Measurements from ENCODE around the gene GNAS-AS1. TPM values are rescaled to one million over a fixed set of nuclear protein-coding genes. Genes with fewer than 3 reads are reported as not detected.

GNAS-AS1 gene
- total RNA-seq, 1 experiment from 2014 or later = 0.11 TPM

DNA sequence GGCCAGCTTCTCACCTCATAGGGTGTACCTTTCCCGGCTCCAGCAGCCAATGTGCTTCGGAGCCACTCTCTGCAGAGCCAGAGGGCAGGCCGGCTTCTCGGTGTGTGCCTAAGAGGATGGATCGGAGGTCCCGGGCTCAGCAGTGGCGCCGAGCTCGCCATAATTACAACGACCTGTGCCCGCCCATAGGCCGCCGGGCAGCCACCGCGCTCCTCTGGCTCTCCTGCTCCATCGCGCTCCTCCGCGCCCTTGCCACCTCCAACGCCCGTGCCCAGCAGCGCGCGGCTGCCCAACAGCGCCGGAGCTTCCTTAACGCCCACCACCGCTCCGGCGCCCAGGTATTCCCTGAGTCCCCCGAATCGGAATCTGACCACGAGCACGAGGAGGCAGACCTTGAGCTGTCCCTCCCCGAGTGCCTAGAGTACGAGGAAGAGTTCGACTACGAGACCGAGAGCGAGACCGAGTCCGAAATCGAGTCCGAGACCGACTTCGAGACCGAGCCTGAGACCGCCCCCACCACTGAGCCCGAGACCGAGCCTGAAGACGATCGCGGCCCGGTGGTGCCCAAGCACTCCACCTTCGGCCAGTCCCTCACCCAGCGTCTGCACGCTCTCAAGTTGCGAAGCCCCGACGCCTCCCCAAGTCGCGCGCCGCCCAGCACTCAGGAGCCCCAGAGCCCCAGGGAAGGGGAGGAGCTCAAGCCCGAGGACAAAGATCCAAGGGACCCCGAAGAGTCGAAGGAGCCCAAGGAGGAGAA is 10.5 kb downstream of the GNAS-AS1 start:
- Histone ChIP-seq H3K4me1 (ENCODE audit: insufficient read depth, low read length) (no peaks in the 10 kb centered on the region), H4K20me1 (ENCODE audit: low read length) (no peaks in the 10 kb centered on the region), H3F3A (ENCODE audit: low read length, unreplicated experiment) (no peaks in the 10 kb centered on the region), H2AFZ (ENCODE audit: low read length) (peak overlapping the region; percentile 78), H3K79me2 (ENCODE audit: low read length) (no peaks in the 10 kb centered on the region), H3K4me2 (ENCODE audit: low read length) (peak overlapping the region; percentile 82), H3K4me3 (ENCODE audit: low read length) (peak overlapping the region; percentile 61), H3K27me3 (ENCODE audit: low read length) (peaks cover 36% of the 10 kb centered on the region), H3K27ac (ENCODE audit: low read length) (no peak overlapping the region), H3K9me2 (replicated peaks; ENCODE audit: low read length) (no peaks in the 10 kb centered on the region), H3K9me3 (ENCODE audit: low read length) (no peaks in the 10 kb centered on the region), H3K9ac (ENCODE audit: low read length) (peak overlapping the region; percentile 9; the same call in 1 of the 2 replicates), H3K36me3 (ENCODE audit: low read depth, low read length) (no peaks in the 10 kb centered on the region)
- ChIA-PET POLR2A (ENCODE audit: unreplicated experiment) (no interaction called here), CTCF (interaction anchor here (0.6 to 1.1 kb wide), 2 partner anchors 359 to 491 kb away, joined by 3 to 5 read pairs; no protein-coding TSS in a partner anchor)
- DNase-seq = no peak
- TF ChIP-seq EZH2phosphoT487 (IDR thresholded peaks at IDR 0.05; ENCODE audit: borderline replicate concordance, low read length) = no peak
- no peak for TF ChIP-seq EZH2 (IDR thresholded peaks at IDR 0.05; ENCODE audit: low read length, unreplicated experiment)
- TF ChIP-seq, protein P1, sequence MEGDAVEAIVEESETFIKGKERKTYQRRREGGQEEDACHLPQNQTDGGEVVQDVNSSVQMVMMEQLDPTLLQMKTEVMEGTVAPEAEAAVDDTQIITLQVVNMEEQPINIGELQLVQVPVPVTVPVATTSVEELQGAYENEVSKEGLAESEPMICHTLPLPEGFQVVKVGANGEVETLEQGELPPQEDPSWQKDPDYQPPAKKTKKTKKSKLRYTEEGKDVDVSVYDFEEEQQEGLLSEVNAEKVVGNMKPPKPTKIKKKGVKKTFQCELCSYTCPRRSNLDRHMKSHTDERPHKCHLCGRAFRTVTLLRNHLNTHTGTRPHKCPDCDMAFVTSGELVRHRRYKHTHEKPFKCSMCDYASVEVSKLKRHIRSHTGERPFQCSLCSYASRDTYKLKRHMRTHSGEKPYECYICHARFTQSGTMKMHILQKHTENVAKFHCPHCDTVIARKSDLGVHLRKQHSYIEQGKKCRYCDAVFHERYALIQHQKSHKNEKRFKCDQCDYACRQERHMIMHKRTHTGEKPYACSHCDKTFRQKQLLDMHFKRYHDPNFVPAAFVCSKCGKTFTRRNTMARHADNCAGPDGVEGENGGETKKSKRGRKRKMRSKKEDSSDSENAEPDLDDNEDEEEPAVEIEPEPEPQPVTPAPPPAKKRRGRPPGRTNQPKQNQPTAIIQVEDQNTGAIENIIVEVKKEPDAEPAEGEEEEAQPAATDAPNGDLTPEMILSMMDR (conservative IDR thresholded peaks at IDR 0.05; ENCODE audit: low read depth, low read length) = no peak
- BruUV-seq (replicated peaks) = no TSS peak
- peak; percentile 57 for ATAC-seq
- intact Hi-C loops (cut with micrococcal nuclease) = loop anchor here (1.0 to 10.0 kb wide), 2 partner anchors 359 to 605 kb away; no protein-coding TSS in a partner anchor

GRCh38 chr20:58839474-58839874 is 11.2 kb downstream of the GNAS-AS1 start:
- H3K27me3 ChIP-seq (ENCODE audit: low read length) = peaks cover 38% of the 10 kb centered on the region
- H3K4me1 ChIP-seq (ENCODE audit: insufficient read depth, low read length) = no peaks in the 10 kb centered on the region
- H4K20me1 ChIP-seq (ENCODE audit: low read length) = no peaks in the 10 kb centered on the region
- no peaks in the 10 kb centered on the region for H3K36me3 ChIP-seq (ENCODE audit: low read depth, low read length)
- intact Hi-C loops (cut with micrococcal nuclease) = loop anchor here (1.0 to 10.0 kb wide), 2 partner anchors 358 to 605 kb away; no protein-coding TSS in a partner anchor
- ChIA-PET POLR2A (ENCODE audit: unreplicated experiment) (no interaction called here), CTCF (interaction anchor here (0.6 to 1.4 kb wide), 5 partner anchors 188 to 619 kb away, joined by 3 to 7 read pairs (median 5); no protein-coding TSS in a partner anchor)
- ATAC-seq (peak; percentile 87), DNase-seq (peak; percentile 71)
- BruUV-seq (replicated peaks) = no TSS peak
- no peak for TF ChIP-seq EZH2 (IDR thresholded peaks at IDR 0.05; ENCODE audit: low read length, unreplicated experiment)
- TF ChIP-seq, protein P1 (conservative IDR thresholded peaks at IDR 0.05; ENCODE audit: low read depth, low read length) = peak; percentile 90
- no peaks in the 10 kb centered on the region for H3K9me3 ChIP-seq (ENCODE audit: low read length)
- no peaks in the 10 kb centered on the region for H3F3A ChIP-seq (ENCODE audit: low read length, unreplicated experiment)
- peak overlapping the region; percentile 61 for H3K4me3 ChIP-seq (ENCODE audit: low read length)
- peak overlapping the region; percentile 9; the same call in 1 of the 2 replicates for H3K9ac ChIP-seq (ENCODE audit: low read length)
- H3K9me2 ChIP-seq (replicated peaks; ENCODE audit: low read length) = no peaks in the 10 kb centered on the region
- H2AFZ ChIP-seq (ENCODE audit: low read length) = peak overlapping the region; percentile 78
- peak overlapping the region; percentile 82 for H3K4me2 ChIP-seq (ENCODE audit: low read length)
- H3K27ac ChIP-seq (ENCODE audit: low read length) = no peak overlapping the region
- H3K79me2 ChIP-seq (ENCODE audit: low read length) = no peaks in the 10 kb centered on the region

DNA sequence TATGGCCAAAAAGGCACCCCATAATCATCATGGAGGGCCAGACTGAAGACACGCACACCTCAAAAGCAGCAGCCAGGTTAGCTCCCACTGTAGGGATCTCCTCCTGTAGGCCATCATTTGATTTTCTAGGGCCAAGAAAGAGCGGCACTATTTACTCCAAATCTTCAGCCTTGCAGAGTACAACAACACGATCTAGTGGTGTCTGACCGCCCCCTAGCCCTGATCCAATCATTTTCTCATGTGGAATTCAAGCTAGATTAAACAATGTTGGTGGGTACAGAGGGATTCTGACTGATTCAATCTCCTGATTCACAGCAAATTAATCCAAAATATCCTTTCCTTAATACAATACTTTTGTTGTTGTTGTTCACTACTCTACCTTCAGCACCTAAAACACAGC is 12.5 kb downstream of the GNAS-AS1 start:
- H3K79me2 ChIP-seq (ENCODE audit: low read length) = no peaks in the 10 kb centered on the region
- no peaks in the 10 kb centered on the region for H3K9me3 ChIP-seq (ENCODE audit: low read length)
- H2AFZ ChIP-seq (ENCODE audit: low read length) = no peak overlapping the region
- H3K9me2 ChIP-seq (replicated peaks; ENCODE audit: low read length) = no peaks in the 10 kb centered on the region
- ATAC-seq = no peak
- H3K27ac ChIP-seq (ENCODE audit: low read length) = no peak overlapping the region
- no peak overlapping the region for H3K4me3 ChIP-seq (ENCODE audit: low read length)
- ChIA-PET CTCF (interaction anchor here (1.4 kb wide), 1 partner anchor 357 kb away, joined by 7 read pairs; no protein-coding TSS in a partner anchor), POLR2A (ENCODE audit: unreplicated experiment) (no interaction called here)
- no peak for DNase-seq
- intact Hi-C loops (cut with micrococcal nuclease) = loop anchor here (10.0 kb wide), 1 partner anchor 603 kb away; no protein-coding TSS in a partner anchor
- H3F3A ChIP-seq (ENCODE audit: low read length, unreplicated experiment) = no peaks in the 10 kb centered on the region
- no peaks in the 10 kb centered on the region for H3K4me1 ChIP-seq (ENCODE audit: insufficient read depth, low read length)
- H3K4me2 ChIP-seq (ENCODE audit: low read length) = no peak overlapping the region
- no TSS peak for BruUV-seq (replicated peaks)
- H4K20me1 ChIP-seq (ENCODE audit: low read length) = no peaks in the 10 kb centered on the region
- no peak overlapping the region for H3K9ac ChIP-seq (ENCODE audit: low read length)
- no peaks in the 10 kb centered on the region for H3K36me3 ChIP-seq (ENCODE audit: low read depth, low read length)
- peaks cover 48% of the 10 kb centered on the region for H3K27me3 ChIP-seq (ENCODE audit: low read length)
- TF ChIP-seq EZH2 (IDR thresholded peaks at IDR 0.05; ENCODE audit: low read length, unreplicated experiment) (no peak), EZH2phosphoT487 (IDR thresholded peaks at IDR 0.05; ENCODE audit: borderline replicate concordance, low read length) (no peak)
- TF ChIP-seq, protein P1 (conservative IDR thresholded peaks at IDR 0.05; ENCODE audit: low read depth, low read length) = no peak
